Measurements from ENCODE around the gene B3GLCT.

Gene B3GLCT

GRCh38 chr13:31198519-31198918 is 1.3 kb upstream of the B3GLCT start:
- TF ChIP-seq CTCF (IDR thresholded peaks at IDR 0.05; ENCODE audit: low read depth, low read length), result no peak
- no peak for DNase-seq (ENCODE audit: low read depth in 2 of 2)
- no peak overlapping the region for H3K4me3 ChIP-seq (replicated peaks in 1 of 2; ENCODE audit: low read depth in 2 of 2, low read length in 2 of 2)

- H3K4me3 ChIP-seq (replicated peaks in 1 of 2; ENCODE audit: low read depth in 2 of 2, low read length in 2 of 2), result peak overlapping the region; percentile 36 to 66
- TF ChIP-seq CTCF (IDR thresholded peaks at IDR 0.05; ENCODE audit: low read depth, low read length), result no peak
- DNase-seq (ENCODE audit: low read depth in 2 of 2), result peak in 1 of 2 donors; percentile 5
Observed at GRCh38 chr13:31199527-31199848, 287 bp upstream of the B3GLCT start.

- no peak for TF ChIP-seq CTCF (IDR thresholded peaks at IDR 0.05; ENCODE audit: low read depth, low read length)
- peak overlapping the region; percentile 56 to 66 for H3K4me3 ChIP-seq (replicated peaks in 1 of 2; ENCODE audit: low read depth in 2 of 2, low read length in 2 of 2)
- DNase-seq (ENCODE audit: low read depth in 2 of 2), result peak in 1 of 2 donors; percentile 36
Observed at GRCh38 chr13:31200637-31200971, 829 bp downstream of the B3GLCT start.

GRCh38 chr13:31201341-31202031 is 1.7 kb downstream of the B3GLCT start:
- no peak for TF ChIP-seq CTCF (IDR thresholded peaks at IDR 0.05; ENCODE audit: low read depth, low read length)
- DNase-seq (ENCODE audit: low read depth in 2 of 2), result peak; percentile 63 to 68
- H3K4me3 ChIP-seq (replicated peaks in 1 of 2; ENCODE audit: low read depth in 2 of 2, low read length in 2 of 2), result peak overlapping the region; percentile 12 to 66

- TF ChIP-seq CTCF (IDR thresholded peaks at IDR 0.05; ENCODE audit: low read depth, low read length), result no peak
- peak; percentile 50 to 71 for DNase-seq (ENCODE audit: low read depth in 2 of 2)
- H3K4me3 ChIP-seq (replicated peaks in 1 of 2; ENCODE audit: low read depth in 2 of 2, low read length in 2 of 2), result no peak overlapping the region
Observed at GRCh38 chr13:31204592-31204991, 4.8 kb downstream of the B3GLCT start.

- H3K4me3 ChIP-seq (replicated peaks in 1 of 2; ENCODE audit: low read depth in 2 of 2, low read length in 2 of 2), result no peak overlapping the region
- peak; percentile 36 to 83 for DNase-seq (ENCODE audit: low read depth in 2 of 2)
- TF ChIP-seq CTCF (IDR thresholded peaks at IDR 0.05; ENCODE audit: low read depth, low read length), result no peak
Observed at GRCh38 chr13:31207661-31208552, 8.1 kb downstream of the B3GLCT start.

Measured in cardiac fibroblast (primary cell).